K562 (cell line): ENCODE data around the gene PPM1N. TPM values are rescaled to one million over a fixed set of nuclear protein-coding genes. Genes with fewer than 3 reads are reported as not detected.

ENCODE experiments used
- ATF6 ChIP-seq: sonication (generic); formaldehyde crosslinking; IDR thresholded peaks from 2 replicates; pipeline ENCODE4 v1.4.0; 2020; ENCODE audit warnings: mild to moderate bottlenecking, missing genetic modification reagents
- ELF4 ChIP-seq: fragments of 450-650 bp; formaldehyde crosslinking; IDR thresholded peaks from 2 replicates; pipeline ENCODE4 v1.4.0; 2022; ENCODE audit warnings: missing genetic modification characterization
- FOXJ3 ChIP-seq: sonication (generic); formaldehyde crosslinking; IDR thresholded peaks from 2 replicates; pipeline ENCODE4 v1.4.0; 2020; ENCODE audit warnings: mild to moderate bottlenecking, missing genetic modification reagents
- KLF1 ChIP-seq: fragments of 450-650 bp; IDR thresholded peaks from 2 replicates; pipeline ENCODE4 v1.6.1; 2016; ENCODE audit warnings: missing genetic modification characterization, missing compliant biosample characterization
- KLF10 ChIP-seq: fragments of 250-450 bp; sonication (Bioruptor Pico); IDR thresholded peaks from 2 replicates; pipeline ENCODE4 v1.6.1; 2021; ENCODE audit warnings: matching md5 sums
- NEUROD1 ChIP-seq: fragments of 150-350 bp; IDR thresholded peaks from 2 replicates; pipeline ENCODE4 v1.6.1; 2014; ENCODE audit warnings: borderline replicate concordance, low read length, low read depth; ENCODE audit not compliant: partially characterized antibody
- PHF21A ChIP-seq: fragments of 450-650 bp; IDR thresholded peaks from 2 replicates; pipeline ENCODE4 v1.6.1; 2017; ENCODE audit warnings: low read depth, borderline replicate concordance
- POU5F1 ChIP-seq: fragments of 150-350 bp; IDR thresholded peaks from 2 replicates; pipeline ENCODE4 v1.6.1; 2014; ENCODE audit warnings: borderline replicate concordance, low read length, low read depth, mild to moderate bottlenecking; ENCODE audit not compliant: partially characterized antibody
- USF2 ChIP-seq: sonication (generic); formaldehyde crosslinking; IDR thresholded peaks from 2 replicates; pipeline ENCODE4 v1.5.0; 2020; ENCODE audit warnings: missing genetic modification reagents
- XRCC4 ChIP-seq: IDR thresholded peaks from one replicate; pipeline ENCODE4 v1.6.1; 2011; ENCODE audit not compliant: insufficient read depth, insufficient read length; ENCODE audit errors: extremely low read depth
- ZFP36 ChIP-seq: fragments of 150-350 bp; IDR thresholded peaks from 2 replicates; pipeline ENCODE4 v1.6.1; 2018; ENCODE audit warnings: low read length, low read depth; ENCODE audit not compliant: partially characterized antibody
- ZNF232 ChIP-seq: sonication (generic); formaldehyde crosslinking; IDR thresholded peaks from 2 replicates; pipeline ENCODE4 v1.8.0; 2022; ENCODE audit warnings: mild to moderate bottlenecking, missing genetic modification reagents
- ZNF408 ChIP-seq: fragments of 250-450 bp; sonication (Bioruptor Pico); IDR thresholded peaks from 2 replicates; pipeline ENCODE4 v1.4.0; 2020; ENCODE audit warnings: low read depth, mild to moderate bottlenecking, moderate library complexity
- polyA plus RNA-seq, 8 experiments: library from polyadenylated mRNA; depleted of rRNA in 4 of 8; stranded (reverse) in 5 of 8; unstranded in 3 of 8; fragments of >200 nt; fragmentation: Nextera tagmentation in 2 of 8; fragmentation: Illumina TruSeq in 1 of 8; extraction: Ambion mirVana in 2 of 8; extraction: Trizol in 1 of 8; gene quantifications; 2 replicates each; pipeline versions ENCODE4 v1.2.1 to v1.2.3, GENCODE V29; 2011 to 2014; ENCODE audit warnings: inconsistent platforms in 1 of 8, missing spikeins in 1 of 8
- total RNA-seq, 7 experiments: library from RNA; depleted of rRNA in 6 of 7; stranded (reverse); fragments of >200 nt in 6 of 7; fragmentation: Illumina TruSeq in 2 of 7; extraction: Trizol in 2 of 7; gene quantifications; 2 replicates each; pipeline versions ENCODE4 v1.2.1 to v1.2.3, GENCODE V29; 2011 to 2021; ENCODE audit warnings: low replicate concordance in 1 of 7
- TF ChIP-seq, protein P1 (sequence below): fragments of 450-650 bp; IDR thresholded peaks from 2 replicates; pipeline ENCODE4 v1.6.1; 2016; ENCODE audit warnings: mild to moderate bottlenecking
- TF ChIP-seq, protein P2 (sequence below), 2 experiments: fragments of 450-650 bp in 1 of 2; IDR thresholded peaks; 2 replicates each; pipeline ENCODE4 v1.6.1; 2011 to 2017; ENCODE audit warnings: low read depth in 2 of 2, antibody characterized with exemption in 1 of 2, borderline replicate concordance in 1 of 2, low read length in 1 of 2, mild to moderate bottlenecking in 1 of 2, mixed read lengths in 1 of 2; ENCODE audit not compliant: control insufficient read depth in 1 of 2
- TF ChIP-seq, protein P3 (sequence below): sonication (generic); formaldehyde crosslinking; IDR thresholded peaks from 2 replicates; pipeline ENCODE4 v1.8.1; 2022; ENCODE audit warnings: missing genetic modification reagents

Gene PPM1N
- total and polyA plus RNA-seq, 9 of the 15 experiments (the other 6 are each of a cell fraction or from before 2014, with no cell fraction given) = 4.5 to 15.6 (median 8.7) TPM

- no peak for TF ChIP-seq ZFP36
- peak; percentile 97 for TF ChIP-seq USF2 (CRISPR knock-in tag)
- no peak for TF ChIP-seq FOXJ3
- TF ChIP-seq, protein P1, sequence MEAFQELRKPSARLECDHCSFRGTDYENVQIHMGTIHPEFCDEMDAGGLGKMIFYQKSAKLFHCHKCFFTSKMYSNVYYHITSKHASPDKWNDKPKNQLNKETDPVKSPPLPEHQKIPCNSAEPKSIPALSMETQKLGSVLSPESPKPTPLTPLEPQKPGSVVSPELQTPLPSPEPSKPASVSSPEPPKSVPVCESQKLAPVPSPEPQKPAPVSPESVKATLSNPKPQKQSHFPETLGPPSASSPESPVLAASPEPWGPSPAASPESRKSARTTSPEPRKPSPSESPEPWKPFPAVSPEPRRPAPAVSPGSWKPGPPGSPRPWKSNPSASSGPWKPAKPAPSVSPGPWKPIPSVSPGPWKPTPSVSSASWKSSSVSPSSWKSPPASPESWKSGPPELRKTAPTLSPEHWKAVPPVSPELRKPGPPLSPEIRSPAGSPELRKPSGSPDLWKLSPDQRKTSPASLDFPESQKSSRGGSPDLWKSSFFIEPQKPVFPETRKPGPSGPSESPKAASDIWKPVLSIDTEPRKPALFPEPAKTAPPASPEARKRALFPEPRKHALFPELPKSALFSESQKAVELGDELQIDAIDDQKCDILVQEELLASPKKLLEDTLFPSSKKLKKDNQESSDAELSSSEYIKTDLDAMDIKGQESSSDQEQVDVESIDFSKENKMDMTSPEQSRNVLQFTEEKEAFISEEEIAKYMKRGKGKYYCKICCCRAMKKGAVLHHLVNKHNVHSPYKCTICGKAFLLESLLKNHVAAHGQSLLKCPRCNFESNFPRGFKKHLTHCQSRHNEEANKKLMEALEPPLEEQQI = no peak
- TF ChIP-seq XRCC4 = no peak
- no peak for TF ChIP-seq POU5F1
- TF ChIP-seq ATF6 = no peak
- no peak for TF ChIP-seq NEUROD1
- TF ChIP-seq KLF10 (CRISPR knock-in tag) = no peak
- no peak for TF ChIP-seq ZNF232
- TF ChIP-seq ELF4 (CRISPR knock-in tag) = no peak
- no peak for TF ChIP-seq PHF21A
- TF ChIP-seq, protein P2, sequence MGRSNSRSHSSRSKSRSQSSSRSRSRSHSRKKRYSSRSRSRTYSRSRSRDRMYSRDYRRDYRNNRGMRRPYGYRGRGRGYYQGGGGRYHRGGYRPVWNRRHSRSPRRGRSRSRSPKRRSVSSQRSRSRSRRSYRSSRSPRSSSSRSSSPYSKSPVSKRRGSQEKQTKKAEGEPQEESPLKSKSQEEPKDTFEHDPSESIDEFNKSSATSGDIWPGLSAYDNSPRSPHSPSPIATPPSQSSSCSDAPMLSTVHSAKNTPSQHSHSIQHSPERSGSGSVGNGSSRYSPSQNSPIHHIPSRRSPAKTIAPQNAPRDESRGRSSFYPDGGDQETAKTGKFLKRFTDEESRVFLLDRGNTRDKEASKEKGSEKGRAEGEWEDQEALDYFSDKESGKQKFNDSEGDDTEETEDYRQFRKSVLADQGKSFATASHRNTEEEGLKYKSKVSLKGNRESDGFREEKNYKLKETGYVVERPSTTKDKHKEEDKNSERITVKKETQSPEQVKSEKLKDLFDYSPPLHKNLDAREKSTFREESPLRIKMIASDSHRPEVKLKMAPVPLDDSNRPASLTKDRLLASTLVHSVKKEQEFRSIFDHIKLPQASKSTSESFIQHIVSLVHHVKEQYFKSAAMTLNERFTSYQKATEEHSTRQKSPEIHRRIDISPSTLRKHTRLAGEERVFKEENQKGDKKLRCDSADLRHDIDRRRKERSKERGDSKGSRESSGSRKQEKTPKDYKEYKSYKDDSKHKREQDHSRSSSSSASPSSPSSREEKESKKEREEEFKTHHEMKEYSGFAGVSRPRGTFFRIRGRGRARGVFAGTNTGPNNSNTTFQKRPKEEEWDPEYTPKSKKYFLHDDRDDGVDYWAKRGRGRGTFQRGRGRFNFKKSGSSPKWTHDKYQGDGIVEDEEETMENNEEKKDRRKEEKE (IDR thresholded peaks at IDR 0.05; ENCODE audit: borderline replicate concordance in 1 of 2, control insufficient read depth in 1 of 2, low read depth in 2 of 2, low read length in 1 of 2) = no peak
- TF ChIP-seq ZNF408 = no peak
- TF ChIP-seq KLF1 (tag) = no peak
- TF ChIP-seq, protein P3, sequence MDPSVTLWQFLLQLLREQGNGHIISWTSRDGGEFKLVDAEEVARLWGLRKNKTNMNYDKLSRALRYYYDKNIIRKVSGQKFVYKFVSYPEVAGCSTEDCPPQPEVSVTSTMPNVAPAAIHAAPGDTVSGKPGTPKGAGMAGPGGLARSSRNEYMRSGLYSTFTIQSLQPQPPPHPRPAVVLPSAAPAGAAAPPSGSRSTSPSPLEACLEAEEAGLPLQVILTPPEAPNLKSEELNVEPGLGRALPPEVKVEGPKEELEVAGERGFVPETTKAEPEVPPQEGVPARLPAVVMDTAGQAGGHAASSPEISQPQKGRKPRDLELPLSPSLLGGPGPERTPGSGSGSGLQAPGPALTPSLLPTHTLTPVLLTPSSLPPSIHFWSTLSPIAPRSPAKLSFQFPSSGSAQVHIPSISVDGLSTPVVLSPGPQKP (CRISPR knock-in tag) = no peak
Measured at GRCh38 chr19:45501730-45502014, 3.4 kb downstream of the PPM1N start (continued).
